GM19463 (cell line): ENCODE measurements around the gene IMMP2L.

Experiments
- ATAC-seq: cut with Tn5 transposase; IDR thresholded peaks from one replicate; pipeline ENCODE4 v1.9.1; 2021; ENCODE audit warnings: mild to moderate bottlenecking, moderate library complexity; ENCODE audit not compliant: unreplicated experiment

The IMMP2L gene

GRCh38 chr7:111180338-111180737 lies 382.0 kb downstream of the IMMP2L start:
- ATAC-seq, result no peak

GRCh38 chr7:111175908-111176441 lies 386.3 kb downstream of the IMMP2L start:
- ATAC-seq, result no peak

GRCh38 chr7:111174510-111174909 lies 387.8 kb downstream of the IMMP2L start:
- ATAC-seq, result no peak

- peak; percentile 62 for ATAC-seq
Measured at GRCh38 chr7:111173990-111174389, 388.3 kb downstream of the IMMP2L start.

GRCh38 chr7:111173528-111173927 lies 388.8 kb downstream of the IMMP2L start:
- no peak for ATAC-seq

GRCh38 chr7:111172564-111173257 lies 389.6 kb downstream of the IMMP2L start:
- ATAC-seq, result no peak

- ATAC-seq, result no peak
Measured at GRCh38 chr7:111168182-111168581, 394.1 kb downstream of the IMMP2L start.

- no peak for ATAC-seq
Measured at GRCh38 chr7:111164442-111164841, 397.9 kb downstream of the IMMP2L start.

- no peak for ATAC-seq
Measured at GRCh38 chr7:111162692-111163091, 399.6 kb downstream of the IMMP2L start.

GRCh38 chr7:111160297-111160696 lies 402.0 kb downstream of the IMMP2L start:
- no peak for ATAC-seq

- no peak for ATAC-seq
Measured at GRCh38 chr7:111159426-111159825, 402.9 kb downstream of the IMMP2L start.

GRCh38 chr7:111150709-111151108 lies 411.6 kb downstream of the IMMP2L start:
- ATAC-seq, result no peak

- peak; percentile 56 for ATAC-seq
Measured at GRCh38 chr7:111147708-111148533, 414.4 kb downstream of the IMMP2L start.

- ATAC-seq, result no peak
Measured at GRCh38 chr7:111146136-111146535, 416.2 kb downstream of the IMMP2L start.

GRCh38 chr7:111145472-111145871 lies 416.8 kb downstream of the IMMP2L start:
- ATAC-seq, result no peak

GRCh38 chr7:111140091-111140865 lies 422.0 kb downstream of the IMMP2L start:
- no peak for ATAC-seq

GRCh38 chr7:111138586-111138985 lies 423.7 kb downstream of the IMMP2L start:
- ATAC-seq, result no peak

GRCh38 chr7:111138193-111138569 lies 424.1 kb downstream of the IMMP2L start:
- ATAC-seq, result peak; percentile 96

GRCh38 chr7:111137296-111138192 lies 424.7 kb downstream of the IMMP2L start:
- ATAC-seq, result peak; percentile 77

GRCh38 chr7:111132833-111133232 lies 429.5 kb downstream of the IMMP2L start:
- ATAC-seq, result no peak
